Measurements from ENCODE around the gene GNAS.

GNAS gene

GRCh38 chr20:58855506-58856389 is 3.2 kb downstream of the GNAS start:
- Histone ChIP-seq H3K27me3 (ENCODE audit: control insufficient read depth, low read length) (peaks cover 49% of the 10 kb centered on the region), H3K4me1 (ENCODE audit: control insufficient read depth, low read length) (peaks cover 13% of the 10 kb centered on the region), H4K20me1 (ENCODE audit: control insufficient read depth, insufficient read depth, low read depth, low read length) (no peaks in the 10 kb centered on the region), H3K4me2 (ENCODE audit: low read length) (no peak overlapping the region), H3K9me3 (ENCODE audit: control insufficient read depth, insufficient read depth, low read length) (no peaks in the 10 kb centered on the region), H3F3A (ENCODE audit: control insufficient read depth, insufficient read depth) (no peaks in the 10 kb centered on the region), H3K27ac (ENCODE audit: low read depth, low read length) (no peak overlapping the region), H3K4me3 (ENCODE audit: low read length) (no peak overlapping the region), H3K9me2 (replicated peaks; ENCODE audit: control insufficient read depth, low read length) (no peaks in the 10 kb centered on the region), H3K36me3 (ENCODE audit: control insufficient read depth, low read length) (no peaks in the 10 kb centered on the region), H3K79me2 (ENCODE audit: control insufficient read depth, low read length) (peaks cover 2% of the 10 kb centered on the region; the same call in 1 of the 2 replicates)
- TF ChIP-seq CTCF (IDR thresholded peaks at IDR 0.05; ENCODE audit: low read depth, low read length, poor library complexity, severe bottlenecking), result no peak
- peak; percentile 77; the same call in 1 of the 2 replicates for TF ChIP-seq EZH2phosphoT487 (IDR thresholded peaks at IDR 0.05; ENCODE audit: borderline replicate concordance, low read length)

GRCh38 chr20:58863044-58863790 is 10.7 kb downstream of the GNAS start:
- no peak overlapping the region for H3K4me3 ChIP-seq (ENCODE audit: low read length)
- H3K9me3 ChIP-seq (ENCODE audit: control insufficient read depth, insufficient read depth, low read length), result no peaks in the 10 kb centered on the region
- H3F3A ChIP-seq (ENCODE audit: control insufficient read depth, insufficient read depth), result no peaks in the 10 kb centered on the region
- H3K79me2 ChIP-seq (ENCODE audit: control insufficient read depth, low read length), result no peaks in the 10 kb centered on the region
- H3K4me2 ChIP-seq (ENCODE audit: low read length), result no peak overlapping the region
- no peaks in the 10 kb centered on the region for H3K9me2 ChIP-seq (replicated peaks; ENCODE audit: control insufficient read depth, low read length)
- H3K27ac ChIP-seq (ENCODE audit: low read depth, low read length), result no peak overlapping the region
- TF ChIP-seq EZH2phosphoT487 (IDR thresholded peaks at IDR 0.05; ENCODE audit: borderline replicate concordance, low read length), result no peak
- H4K20me1 ChIP-seq (ENCODE audit: control insufficient read depth, insufficient read depth, low read depth, low read length), result no peaks in the 10 kb centered on the region
- H3K27me3 ChIP-seq (ENCODE audit: control insufficient read depth, low read length), result peaks cover 46% of the 10 kb centered on the region
- H3K4me1 ChIP-seq (ENCODE audit: control insufficient read depth, low read length), result no peaks in the 10 kb centered on the region
- H3K36me3 ChIP-seq (ENCODE audit: control insufficient read depth, low read length), result no peaks in the 10 kb centered on the region

GRCh38 chr20:58864346-58864745 is 11.8 kb downstream of the GNAS start:
- no peaks in the 10 kb centered on the region for H4K20me1 ChIP-seq (ENCODE audit: control insufficient read depth, insufficient read depth, low read depth, low read length)
- no peak for TF ChIP-seq EZH2phosphoT487 (IDR thresholded peaks at IDR 0.05; ENCODE audit: borderline replicate concordance, low read length)
- TF ChIP-seq CTCF (IDR thresholded peaks at IDR 0.05; ENCODE audit: low read depth, low read length, poor library complexity, severe bottlenecking), result peak; percentile 44
- H3K9me2 ChIP-seq (replicated peaks; ENCODE audit: control insufficient read depth, low read length), result no peaks in the 10 kb centered on the region
- H3K4me2 ChIP-seq (ENCODE audit: low read length), result no peak overlapping the region
- H3K36me3 ChIP-seq (ENCODE audit: control insufficient read depth, low read length), result no peaks in the 10 kb centered on the region
- no peak overlapping the region for H3K27ac ChIP-seq (ENCODE audit: low read depth, low read length)
- H3K4me1 ChIP-seq (ENCODE audit: control insufficient read depth, low read length), result no peaks in the 10 kb centered on the region
- H3K27me3 ChIP-seq (ENCODE audit: control insufficient read depth, low read length), result peaks cover 36% of the 10 kb centered on the region
- no peak overlapping the region for H3K4me3 ChIP-seq (ENCODE audit: low read length)
- H3K79me2 ChIP-seq (ENCODE audit: control insufficient read depth, low read length), result no peaks in the 10 kb centered on the region
- H3F3A ChIP-seq (ENCODE audit: control insufficient read depth, insufficient read depth), result no peaks in the 10 kb centered on the region
- H3K9me3 ChIP-seq (ENCODE audit: control insufficient read depth, insufficient read depth, low read length), result no peaks in the 10 kb centered on the region

Data from DOHH2 (cell line).